NCI-H774 (cell line): ENCODE measurements around the gene CPA1.
"Not testable (repeated sequence)": the region's sequence is repeated elsewhere in the genome, so short reads cannot be mapped to it uniquely, and the experiment has no call there.

Experiments used
- DNase-seq: peaks from one replicate; lab custom pipeline; 2025; lab: John Stamatoyannopoulos, UW

The CPA1 gene

DNA sequence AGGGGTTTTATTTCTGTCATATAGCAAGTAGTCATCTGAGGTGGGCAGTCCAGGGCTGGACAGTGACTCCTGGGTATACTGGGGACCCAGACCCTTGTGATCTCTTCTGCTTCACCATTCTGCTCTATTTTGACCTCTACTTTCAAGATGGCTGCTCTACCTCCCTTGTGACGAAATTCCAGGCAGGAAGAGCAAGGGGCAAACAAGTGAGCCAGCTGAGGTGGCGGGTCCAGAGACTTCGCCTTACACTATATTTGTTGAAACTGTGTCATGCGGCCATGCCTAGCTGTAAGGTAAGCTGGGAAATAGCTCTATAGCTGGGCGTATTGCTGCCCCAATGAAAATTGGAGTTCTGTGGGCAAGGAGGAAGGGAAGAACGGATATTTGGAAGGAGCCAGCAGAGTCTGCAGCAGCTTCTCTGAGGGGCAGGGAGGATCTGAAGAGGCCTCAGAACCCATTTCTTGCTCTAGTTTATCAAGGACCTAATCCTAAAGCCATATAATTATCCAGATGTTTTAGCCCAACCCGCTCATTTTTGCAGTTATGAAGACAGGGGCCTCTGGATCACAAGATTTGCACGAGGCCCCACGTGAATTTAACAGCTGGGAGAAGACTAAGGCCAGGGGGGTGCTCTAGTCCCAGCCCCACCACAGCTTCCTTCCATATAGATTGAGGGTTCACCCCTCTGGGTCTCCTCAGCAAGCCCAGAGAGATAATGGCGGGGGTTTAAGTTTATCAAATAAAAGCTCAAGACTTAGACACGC lies 7.7 kb upstream of the CPA1 start:
- no peak for DNase-seq

DNA sequence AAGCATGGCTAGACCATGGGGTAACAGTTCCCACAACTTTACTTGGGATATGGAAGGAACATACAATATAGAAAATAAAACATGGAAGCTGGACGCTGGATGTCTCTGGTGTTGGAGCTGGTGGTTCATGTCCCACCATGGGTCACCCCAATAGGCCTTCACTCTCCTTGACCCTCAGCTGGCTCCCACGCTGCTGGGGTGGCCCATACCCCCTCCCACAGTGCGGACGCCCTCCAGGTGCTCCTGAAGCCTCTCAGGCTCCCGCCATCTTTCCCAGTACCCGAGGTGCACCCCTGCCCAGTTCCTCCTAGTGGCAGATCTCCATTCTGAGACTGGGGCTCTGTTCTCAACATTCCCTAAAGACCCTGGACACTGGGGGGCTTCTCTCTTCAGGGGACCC lies 5.8 kb upstream of the CPA1 start:
- no peak for DNase-seq

DNA sequence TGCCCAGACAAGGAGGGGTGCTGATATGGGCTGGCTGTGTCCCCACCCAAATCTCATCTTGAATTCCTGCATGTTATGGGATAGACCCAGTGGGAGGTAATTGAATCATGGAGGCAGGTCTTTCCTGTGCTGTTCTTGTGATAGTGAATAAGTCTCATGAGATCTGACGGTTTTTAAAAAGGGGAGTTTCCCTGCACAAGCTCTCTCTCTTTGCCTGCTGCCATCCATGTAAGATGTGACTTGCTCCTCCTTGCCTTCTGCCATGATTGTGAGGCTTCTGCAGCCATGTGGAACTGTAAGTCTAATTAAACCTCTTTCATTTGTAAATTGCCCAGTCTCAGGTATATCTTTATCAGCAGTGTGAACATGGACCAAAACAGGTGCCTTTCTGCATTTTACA lies 3.8 kb upstream of the CPA1 start:
- not testable (repeated sequence) for DNase-seq

DNA sequence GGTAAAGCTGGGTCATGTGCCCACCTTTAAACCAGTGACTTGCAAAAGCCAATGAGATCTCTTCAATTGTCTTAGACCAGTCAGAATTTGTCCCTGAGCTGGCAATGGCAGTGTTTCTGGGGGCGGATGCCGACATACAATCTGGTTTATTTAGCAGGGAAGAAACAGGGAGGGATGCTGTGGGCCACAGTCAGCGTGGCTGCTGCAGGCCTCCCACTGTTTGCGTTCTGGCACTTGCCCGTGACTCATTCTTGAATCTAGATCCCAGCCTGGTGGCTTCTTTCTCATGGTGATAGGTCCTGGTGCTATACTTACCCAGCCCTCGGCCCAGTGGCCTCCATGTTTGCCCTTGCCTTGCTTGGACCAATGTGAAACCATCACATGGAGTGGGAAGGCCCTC lies 3.1 kb upstream of the CPA1 start:
- no peak for DNase-seq

DNA sequence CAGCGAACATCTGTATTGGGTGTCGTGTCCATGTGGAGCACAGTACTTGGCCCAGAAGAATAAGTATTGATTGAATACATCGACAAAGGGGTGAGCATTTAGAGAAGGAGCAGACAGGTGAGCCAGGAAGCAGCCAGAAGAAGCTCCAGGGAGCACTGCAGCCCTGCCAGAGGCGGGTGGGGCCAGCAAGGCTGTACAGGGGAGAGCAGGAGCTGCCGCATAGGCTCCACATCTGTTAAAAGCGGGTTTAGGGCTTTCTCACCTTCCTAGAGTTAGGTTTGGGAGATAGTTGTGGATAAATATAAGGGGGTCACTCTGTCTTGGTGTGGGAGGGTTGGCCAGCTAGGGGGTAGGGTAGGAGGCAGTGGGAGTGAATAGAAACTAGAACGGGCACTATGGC lies 1.3 kb upstream of the CPA1 start:
- DNase-seq = no peak

DNA sequence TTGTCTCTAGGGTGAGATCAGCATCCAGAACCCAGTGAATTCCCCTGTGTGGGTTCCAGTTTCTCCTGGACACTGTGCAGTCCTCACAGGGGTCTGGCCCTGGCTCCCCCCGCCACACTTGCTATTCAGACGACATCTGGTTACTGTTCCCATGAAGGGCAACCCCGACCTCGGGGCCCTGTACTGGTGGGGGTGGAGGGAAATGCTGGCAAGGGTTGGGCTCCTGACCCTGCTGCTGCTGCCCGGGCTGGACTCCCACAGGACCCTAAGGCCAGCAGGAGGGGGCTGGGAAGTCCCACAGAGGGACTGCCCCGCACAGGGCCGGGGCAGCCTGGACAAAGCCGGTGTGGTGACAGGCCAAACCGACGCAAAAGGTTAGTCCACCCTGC lies 768 bp upstream of the CPA1 start:
- no peak for DNase-seq

DNA sequence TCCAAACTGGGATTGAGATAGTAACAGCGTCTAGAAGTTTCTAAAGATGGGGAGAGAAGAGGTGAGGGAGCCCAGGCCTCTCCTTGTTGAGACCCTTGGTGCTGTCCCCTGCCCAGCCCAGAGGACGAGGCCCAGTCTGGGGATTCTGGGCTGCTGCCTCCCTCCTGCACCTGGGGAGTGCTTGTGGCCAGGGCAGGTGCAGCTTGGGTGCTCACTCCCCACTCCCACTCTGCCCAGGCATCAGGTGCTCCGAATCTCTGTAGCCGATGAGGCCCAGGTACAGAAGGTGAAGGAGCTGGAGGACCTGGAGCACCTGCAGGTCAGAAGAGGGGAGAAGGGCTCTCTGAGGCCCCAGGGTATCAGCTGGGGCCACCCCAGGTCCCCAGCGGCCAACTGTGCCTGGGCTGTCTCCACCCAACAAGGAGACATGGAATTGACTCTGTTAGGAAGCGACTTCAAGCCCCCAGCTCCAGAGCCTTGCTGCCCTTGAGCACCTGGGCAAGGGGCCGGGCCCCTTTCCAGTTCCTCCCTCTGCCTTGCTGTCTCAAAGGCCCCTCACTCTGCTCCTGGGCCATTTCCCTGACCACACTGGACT lies 664 bp downstream of the CPA1 start:
- no peak for DNase-seq

DNA sequence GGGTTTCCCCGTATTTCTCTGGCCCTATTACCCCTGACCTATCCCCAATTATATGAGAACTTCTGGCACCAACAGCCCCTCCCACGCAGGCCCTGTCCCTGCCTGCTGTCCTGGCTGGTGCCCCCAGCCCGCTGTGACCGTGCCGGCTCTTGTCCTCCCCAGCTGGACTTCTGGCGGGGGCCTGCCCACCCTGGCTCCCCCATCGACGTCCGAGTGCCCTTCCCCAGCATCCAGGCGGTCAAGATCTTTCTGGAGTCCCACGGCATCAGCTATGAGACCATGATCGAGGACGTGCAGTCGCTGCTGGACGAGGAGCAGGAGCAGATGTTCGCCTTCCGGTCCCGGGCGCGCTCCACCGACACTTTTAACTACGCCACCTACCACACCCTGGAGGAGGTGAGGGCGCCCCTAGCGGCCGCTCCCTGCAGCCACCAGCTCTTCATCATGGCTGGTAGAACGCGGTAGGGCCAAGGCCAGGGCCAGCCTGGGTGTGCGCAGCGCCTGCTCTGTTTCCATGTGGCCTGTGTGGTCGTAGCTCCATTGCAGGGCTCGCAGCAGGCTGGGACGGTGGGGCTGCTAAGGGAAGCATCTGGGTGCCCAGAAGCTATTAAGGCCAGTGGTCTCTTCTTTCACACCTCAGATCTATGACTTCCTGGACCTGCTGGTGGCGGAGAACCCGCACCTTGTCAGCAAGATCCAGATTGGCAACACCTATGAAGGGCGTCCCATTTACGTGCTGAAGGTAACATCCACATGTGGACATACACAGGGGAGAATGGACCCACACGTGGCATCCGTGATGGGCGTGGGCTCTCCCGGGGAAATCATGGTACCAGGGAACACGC lies 1.4 kb downstream of the CPA1 start:
- DNase-seq = no peak

DNA sequence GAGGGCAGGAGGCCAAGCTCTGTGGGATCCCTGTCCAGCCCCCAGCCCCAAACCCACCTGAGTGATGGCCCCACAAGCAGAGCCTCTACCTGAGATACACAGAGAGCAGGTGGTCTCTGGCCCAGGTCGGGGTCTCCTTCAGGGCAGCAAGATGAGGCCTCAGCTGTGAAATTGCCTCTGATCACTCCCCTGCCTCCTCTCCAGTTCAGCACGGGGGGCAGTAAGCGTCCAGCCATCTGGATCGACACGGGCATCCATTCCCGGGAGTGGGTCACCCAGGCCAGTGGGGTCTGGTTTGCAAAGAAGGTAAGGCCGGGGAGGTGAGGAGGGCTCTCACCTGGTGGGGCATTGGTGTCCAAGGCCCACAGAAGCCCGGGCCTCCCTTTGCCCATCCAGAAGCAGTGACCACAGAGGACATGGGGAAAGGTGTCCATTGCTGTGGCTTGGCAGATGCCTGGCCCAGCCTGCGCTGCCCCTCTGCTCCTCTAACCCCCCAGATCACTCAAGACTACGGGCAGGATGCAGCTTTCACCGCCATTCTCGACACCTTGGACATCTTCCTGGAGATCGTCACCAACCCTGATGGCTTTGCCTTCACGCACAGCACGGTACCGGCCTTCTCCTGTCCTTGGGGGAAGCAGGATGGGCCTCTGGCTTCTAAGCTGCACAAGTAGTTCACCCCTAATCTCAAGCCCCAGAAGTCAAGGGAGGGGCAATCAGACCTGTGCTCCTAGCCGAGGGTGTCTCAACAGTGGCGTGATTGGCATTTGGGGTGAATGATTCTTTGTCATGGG lies 3.1 kb downstream of the CPA1 start:
- no peak for DNase-seq

DNA sequence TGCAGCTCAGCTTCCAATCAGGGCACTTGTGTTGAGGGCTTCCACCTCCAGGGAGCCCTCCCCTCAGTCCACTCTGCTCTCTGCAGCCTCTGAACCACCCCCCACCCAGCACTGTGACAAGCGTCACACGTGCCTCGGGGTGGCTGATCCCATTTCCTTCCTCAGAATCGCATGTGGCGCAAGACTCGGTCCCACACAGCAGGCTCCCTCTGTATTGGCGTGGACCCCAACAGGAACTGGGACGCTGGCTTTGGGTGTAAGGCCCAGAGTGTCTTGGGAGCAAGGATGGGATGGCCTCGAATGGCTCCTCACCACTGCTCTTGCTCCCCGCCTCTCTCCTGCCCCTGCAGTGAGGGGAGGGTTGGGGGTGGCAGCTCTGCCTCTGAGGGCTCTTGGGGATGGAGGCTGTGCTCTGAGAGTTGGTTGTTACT lies 4.1 kb downstream of the CPA1 start:
- no peak for DNase-seq

DNA sequence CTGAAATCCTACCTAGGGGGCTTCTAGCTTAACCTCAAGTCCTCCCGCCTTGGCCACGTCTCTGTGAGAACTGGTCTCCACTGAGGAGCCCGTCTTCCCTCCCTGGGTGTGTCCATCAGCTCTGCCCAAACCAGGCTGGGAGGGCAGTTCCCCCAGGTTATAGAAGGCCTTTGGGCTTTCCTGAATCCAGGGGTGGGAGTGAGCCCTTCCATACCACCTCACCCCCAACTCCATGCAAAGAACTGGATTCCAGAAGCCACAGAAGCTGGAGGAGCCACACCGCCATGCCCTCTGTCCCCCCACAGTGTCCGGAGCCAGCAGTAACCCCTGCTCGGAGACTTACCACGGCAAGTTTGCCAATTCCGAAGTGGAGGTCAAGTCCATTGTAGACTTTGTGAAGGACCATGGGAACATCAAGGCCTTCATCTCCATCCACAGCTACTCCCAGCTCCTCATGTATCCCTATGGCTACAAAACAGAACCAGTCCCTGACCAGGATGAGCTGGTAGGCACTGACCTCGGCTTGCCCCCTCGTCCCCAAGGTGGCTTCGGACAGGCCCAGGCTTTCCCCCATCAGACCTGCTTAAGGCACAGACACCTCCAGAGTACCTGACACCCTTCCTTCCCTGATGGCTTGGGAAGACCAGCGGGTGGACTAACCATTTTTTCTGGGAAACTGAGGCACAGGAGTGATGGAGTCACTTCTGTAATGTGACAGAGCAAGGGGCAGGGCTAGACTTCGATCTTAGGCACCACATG lies 4.7 kb downstream of the CPA1 start:
- DNase-seq = no peak

DNA sequence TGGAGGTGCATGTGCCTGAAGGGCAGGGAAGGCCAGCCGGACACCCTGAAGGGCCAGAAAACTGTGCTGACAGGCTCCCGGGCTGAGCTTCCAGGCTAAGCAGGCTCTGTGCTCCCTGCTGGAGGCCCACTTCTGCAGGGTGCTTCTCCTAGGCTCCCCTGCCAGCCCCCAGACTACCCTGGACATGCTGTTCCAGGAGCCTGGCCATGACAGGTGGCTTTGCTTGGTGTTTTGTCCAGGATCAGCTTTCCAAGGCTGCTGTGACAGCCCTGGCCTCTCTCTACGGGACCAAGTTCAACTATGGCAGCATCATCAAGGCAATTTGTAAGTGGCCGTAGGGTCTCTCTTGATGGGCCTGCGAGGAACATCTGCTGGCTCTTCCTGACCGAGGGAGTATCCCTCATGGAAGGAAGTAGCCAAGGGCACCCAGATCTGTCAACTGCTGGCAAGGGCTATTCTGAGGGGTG lies 5.3 kb downstream of the CPA1 start:
- no peak for DNase-seq

DNA sequence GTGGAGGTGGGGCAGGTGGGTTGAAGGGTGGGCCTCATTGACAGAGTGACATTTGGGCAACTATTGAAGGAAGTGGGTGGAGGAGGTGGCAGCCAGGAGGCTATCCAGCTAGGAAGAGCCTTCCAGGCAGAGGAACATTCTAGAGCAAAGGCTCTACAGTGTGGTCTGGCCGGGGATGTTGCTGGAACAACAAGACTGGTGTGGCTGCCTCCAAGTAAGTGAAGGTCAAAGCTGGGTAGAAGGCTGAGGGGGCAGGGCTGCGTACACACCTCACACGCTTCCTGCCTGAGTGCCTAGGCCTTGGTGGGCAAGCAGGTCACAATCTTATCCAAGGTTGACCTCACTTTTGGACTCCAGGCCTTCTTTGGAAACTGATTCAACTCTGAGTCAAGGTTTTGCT lies 6.6 kb downstream of the CPA1 start:
- DNase-seq = no peak

DNA sequence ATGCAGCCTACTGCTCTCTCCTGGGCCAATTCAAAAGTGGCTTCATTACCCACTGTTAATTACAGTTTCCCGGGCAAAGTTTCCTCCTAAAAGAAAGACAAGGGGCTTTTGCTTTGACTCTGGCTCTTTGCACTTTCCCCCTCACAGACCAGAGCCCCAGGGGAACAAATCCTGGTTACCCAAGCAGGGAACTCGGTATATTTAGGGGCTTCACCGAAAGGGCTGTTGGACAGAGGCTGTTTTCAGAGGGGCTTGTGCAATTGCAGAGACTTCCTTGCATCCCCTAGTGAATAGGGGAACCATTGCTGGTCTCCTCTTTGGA lies 7.0 kb downstream of the CPA1 start:
- DNase-seq = no peak

DNA sequence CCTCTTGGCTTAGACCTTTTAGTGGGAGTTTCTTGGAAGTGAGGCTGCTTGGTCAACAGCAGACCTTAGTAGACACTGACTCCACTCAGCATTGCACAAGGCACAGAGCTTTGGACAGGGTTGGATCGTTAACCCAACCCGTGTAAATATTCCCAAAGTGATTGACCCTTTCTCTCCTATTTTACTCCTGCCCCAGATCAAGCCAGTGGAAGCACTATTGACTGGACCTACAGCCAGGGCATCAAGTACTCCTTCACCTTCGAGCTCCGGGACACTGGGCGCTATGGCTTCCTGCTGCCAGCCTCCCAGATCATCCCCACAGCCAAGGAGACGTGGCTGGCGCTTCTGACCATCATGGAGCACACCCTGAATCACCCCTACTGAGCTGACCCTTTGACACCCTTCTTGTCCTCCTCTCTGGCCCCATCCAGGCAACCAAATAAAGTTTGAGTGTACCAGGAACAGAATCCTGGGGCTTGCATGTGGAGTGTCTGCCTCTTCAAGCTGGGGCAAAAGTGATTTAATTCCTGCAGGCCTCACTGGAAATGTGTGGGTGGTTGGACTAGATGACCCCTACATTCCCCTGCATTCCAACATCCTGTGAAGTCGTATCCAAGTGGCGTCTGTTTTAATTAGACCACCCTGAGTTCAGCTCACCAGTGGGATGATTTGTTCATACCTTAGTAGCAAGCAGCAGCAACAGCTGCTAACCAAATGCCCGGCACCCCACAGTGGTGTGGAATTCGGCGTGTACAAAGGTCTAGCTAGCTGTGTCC lies 7.5 kb downstream of the CPA1 start:
- no peak for DNase-seq

DNA sequence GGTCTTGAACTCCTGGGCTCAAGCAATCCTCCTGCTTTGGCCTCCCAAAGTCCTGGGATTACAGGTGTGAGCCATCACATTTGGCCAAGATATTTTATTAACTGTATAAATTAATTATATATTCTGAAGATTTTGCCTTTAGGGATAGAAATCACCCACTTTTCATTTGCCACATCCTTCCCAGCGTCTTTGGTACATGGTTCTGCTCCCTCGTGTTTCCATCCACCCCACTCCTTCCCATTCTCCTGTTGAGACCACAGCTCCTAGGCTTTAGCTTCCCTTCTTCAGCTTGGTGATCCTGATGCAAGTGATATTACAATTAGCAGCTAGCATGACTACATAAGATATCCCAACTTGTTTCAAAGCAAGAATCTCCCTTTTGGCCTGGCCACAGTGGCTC lies 8.4 kb downstream of the CPA1 start:
- no peak for DNase-seq

DNA sequence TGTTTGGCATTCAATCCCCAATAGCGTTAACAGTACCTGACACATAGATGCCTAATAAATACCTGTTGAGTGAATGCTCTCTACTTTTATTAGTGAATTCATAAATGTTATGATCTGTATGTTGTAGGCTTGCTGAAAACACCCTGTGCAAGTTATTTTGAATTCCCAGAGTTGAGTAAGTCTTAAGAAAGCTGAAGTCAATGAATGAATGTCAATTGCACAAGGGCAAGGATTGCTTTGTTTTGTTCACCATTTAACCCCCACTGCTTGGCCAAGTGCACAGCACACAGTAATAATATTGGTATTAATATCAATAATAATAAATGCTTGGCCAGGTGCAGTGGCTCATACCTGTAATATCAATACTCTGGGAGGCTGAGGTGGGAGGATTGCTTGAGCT lies 10.2 kb downstream of the CPA1 start:
- no peak for DNase-seq

DNA sequence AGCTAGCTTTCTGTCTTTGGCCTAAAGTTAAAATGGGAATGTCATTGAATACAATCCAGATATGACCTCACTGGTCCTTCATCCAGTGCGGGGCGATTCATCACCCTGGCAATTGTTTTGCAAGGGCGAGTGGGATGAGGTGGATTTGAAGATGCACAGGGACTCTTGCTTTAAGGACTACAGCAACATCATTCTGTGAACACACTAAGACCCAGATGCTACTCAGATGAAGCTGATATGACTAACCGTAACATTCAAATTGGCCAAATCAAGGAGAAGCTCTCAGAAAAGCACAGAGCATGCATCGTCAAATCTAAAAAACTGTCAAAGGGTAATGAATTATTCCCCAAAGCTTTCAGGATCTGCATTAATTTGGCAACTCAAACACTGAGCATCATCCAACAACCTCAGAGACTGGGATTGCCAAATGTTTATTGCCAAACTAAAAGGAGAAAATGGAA lies 12.8 kb downstream of the CPA1 start:
- DNase-seq = no peak

DNA sequence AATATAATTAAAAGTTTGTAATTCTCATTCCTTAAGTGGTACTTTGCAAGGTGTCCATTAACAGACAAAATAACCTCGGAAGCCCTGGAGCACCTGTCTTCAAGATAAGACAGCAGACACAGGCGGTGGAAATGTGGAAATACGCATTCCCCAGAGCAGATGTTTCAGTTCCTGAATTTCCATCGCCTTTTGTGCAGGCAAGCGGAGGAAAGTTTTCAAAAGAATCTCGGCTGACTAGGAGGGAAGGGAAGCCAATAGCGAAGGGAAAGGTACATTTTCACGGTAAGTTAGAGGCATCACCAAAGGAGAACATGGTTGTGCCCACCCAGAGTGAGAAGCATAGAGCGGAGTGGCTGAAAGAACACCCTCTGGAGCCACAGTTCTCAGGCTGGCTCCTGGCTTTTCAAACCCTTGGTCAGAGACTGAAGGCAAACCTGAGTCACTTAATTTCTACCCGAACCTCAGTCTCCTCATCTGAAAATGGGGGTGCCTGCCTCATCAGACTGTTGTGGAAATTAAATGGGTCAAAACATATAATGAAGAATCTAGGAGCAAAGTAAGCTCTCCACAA lies 13.6 kb downstream of the CPA1 start:
- DNase-seq = no peak

DNA sequence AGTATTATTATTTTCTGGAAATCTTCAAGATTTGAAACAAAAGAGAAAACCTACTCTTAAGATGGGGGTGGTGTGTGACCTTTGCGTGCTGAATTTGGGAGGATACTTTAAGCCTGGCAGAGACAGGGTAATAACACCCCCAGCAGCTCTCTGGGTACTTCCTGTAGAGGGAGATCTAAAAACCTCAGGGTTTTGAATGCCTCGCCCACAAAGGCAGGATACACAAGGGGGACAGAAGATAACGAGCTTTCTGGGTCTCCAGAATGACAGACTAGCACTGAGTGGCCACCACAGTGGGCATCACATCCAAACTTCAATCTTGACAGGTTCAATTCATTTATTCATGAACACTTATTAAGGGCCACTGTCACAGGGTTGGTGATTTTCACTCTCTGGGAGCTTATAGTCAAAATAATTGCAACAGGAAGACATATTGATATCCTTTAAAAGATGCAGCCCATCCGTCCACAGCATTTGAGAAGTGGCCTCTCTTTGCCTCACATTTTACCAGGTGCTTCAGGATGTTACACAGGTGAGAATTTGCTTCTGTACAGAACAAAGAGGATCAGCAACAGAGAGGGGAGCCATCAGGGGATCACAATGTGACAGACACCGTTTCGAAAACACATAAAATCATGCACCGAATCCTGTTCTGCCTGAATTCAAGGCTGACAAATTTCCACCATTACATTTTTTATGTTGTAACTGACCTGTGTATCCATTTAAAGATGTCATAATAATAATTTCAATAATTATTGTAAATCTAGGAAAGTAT lies 14.3 kb downstream of the CPA1 start:
- DNase-seq = no peak
